A549 (cell line): ENCODE results near the gene CMTM4.

Experiments used
- POLR2A ChIP-seq: IDR thresholded peaks from 2 replicates; pipeline ENCODE4 v1.6.1; 2012; ENCODE audit warnings: mild to moderate bottlenecking, low read length
- TF ChIP-seq, protein P1 (sequence below): fragments of >200 bp; sonication (Bioruptor Twin); formaldehyde crosslinking; IDR thresholded peaks from 3 replicates; pipeline ENCODE4 v1.5.1; 2016

DNA sequence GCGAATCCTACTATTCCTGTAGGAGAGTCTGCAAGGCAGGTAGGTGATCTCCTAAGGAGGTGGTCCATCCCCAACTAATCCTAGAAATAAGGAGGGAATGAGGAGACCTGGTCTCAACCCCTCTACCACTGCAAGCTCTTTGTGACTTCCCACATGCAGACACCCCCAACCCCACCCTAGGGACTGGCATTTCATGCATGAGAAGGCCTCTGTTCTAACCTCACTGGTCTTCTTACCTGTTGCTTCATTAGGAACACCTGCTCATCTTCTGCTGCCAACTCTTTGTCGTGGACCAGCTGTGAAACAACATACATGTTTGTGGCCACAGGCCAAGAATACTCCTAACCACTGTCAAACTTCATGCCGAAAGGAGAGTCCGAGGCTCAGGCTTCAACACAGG, 32.3 kb upstream of the CMTM4 start:
- TF ChIP-seq POLR2A, result no peak
- TF ChIP-seq, protein P1, sequence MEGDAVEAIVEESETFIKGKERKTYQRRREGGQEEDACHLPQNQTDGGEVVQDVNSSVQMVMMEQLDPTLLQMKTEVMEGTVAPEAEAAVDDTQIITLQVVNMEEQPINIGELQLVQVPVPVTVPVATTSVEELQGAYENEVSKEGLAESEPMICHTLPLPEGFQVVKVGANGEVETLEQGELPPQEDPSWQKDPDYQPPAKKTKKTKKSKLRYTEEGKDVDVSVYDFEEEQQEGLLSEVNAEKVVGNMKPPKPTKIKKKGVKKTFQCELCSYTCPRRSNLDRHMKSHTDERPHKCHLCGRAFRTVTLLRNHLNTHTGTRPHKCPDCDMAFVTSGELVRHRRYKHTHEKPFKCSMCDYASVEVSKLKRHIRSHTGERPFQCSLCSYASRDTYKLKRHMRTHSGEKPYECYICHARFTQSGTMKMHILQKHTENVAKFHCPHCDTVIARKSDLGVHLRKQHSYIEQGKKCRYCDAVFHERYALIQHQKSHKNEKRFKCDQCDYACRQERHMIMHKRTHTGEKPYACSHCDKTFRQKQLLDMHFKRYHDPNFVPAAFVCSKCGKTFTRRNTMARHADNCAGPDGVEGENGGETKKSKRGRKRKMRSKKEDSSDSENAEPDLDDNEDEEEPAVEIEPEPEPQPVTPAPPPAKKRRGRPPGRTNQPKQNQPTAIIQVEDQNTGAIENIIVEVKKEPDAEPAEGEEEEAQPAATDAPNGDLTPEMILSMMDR, result no peak
